NCI-H526 (cell line): ENCODE data around the gene DNM1L.
"Not testable (repeated sequence)": the region's sequence is repeated elsewhere in the genome, so short reads cannot be mapped to it uniquely, and the experiment has no call there.

ENCODE experiments used
- DNase-seq, 2 experiments: peaks; one replicate each; lab custom pipeline; 2025; lab: John Stamatoyannopoulos, UW

Gene DNM1L

GRCh38 chr12:32697445-32697844, 18.3 kb downstream of the DNM1L start:
- DNase-seq = no peak

GRCh38 chr12:32698285-32698684, 19.2 kb downstream of the DNM1L start:
- peak; percentile 27 to 58 for DNase-seq

- not testable (repeated sequence) for DNase-seq
These were observed 20.3 kb downstream of the DNM1L start for GRCh38 chr12:32699437-32699836.

GRCh38 chr12:32702473-32702872, 23.4 kb downstream of the DNM1L start:
- DNase-seq = no peak

- no peak for DNase-seq
These were observed 23.8 kb downstream of the DNM1L start for GRCh38 chr12:32702946-32703345.

GRCh38 chr12:32705783-32706182, 26.7 kb downstream of the DNM1L start:
- DNase-seq = no peak

- no peak for DNase-seq
These were observed 27.4 kb downstream of the DNM1L start for GRCh38 chr12:32706335-32707024.

GRCh38 chr12:32708926-32709325, 29.8 kb downstream of the DNM1L start:
- DNase-seq = no peak

GRCh38 chr12:32714772-32715171, 35.7 kb downstream of the DNM1L start:
- no peak for DNase-seq

- DNase-seq = no peak
These were observed 39.8 kb downstream of the DNM1L start for GRCh38 chr12:32718926-32719325.

- not testable (repeated sequence) for DNase-seq
These were observed 46.2 kb downstream of the DNM1L start for GRCh38 chr12:32725308-32725707.

GRCh38 chr12:32726286-32726685, 47.2 kb downstream of the DNM1L start:
- no peak for DNase-seq

GRCh38 chr12:32727237-32727636, 48.1 kb downstream of the DNM1L start:
- DNase-seq = peak in 1 of 2 experiments; percentile 11

- DNase-seq = no peak
These were observed 55.9 kb downstream of the DNM1L start for GRCh38 chr12:32734952-32735351.

- DNase-seq = no peak
These were observed 57.3 kb downstream of the DNM1L start for GRCh38 chr12:32736445-32736844.

GRCh38 chr12:32737715-32738114, 58.6 kb downstream of the DNM1L start:
- DNase-seq = no peak

- no peak for DNase-seq
These were observed 60.2 kb downstream of the DNM1L start for GRCh38 chr12:32739279-32739678.

GRCh38 chr12:32742133-32742532, 63.0 kb downstream of the DNM1L start:
- no peak for DNase-seq

- no peak for DNase-seq
These were observed 64.2 kb downstream of the DNM1L start for GRCh38 chr12:32743264-32743663.

- no peak for DNase-seq
These were observed 74.5 kb downstream of the DNM1L start for GRCh38 chr12:32753605-32754004.

- no peak for DNase-seq
These were observed 75.0 kb downstream of the DNM1L start for GRCh38 chr12:32754111-32754510.

GRCh38 chr12:32755051-32755653, 76.1 kb downstream of the DNM1L start:
- DNase-seq = peak; percentile 68 to 88

GRCh38 chr12:32755654-32756475, 76.8 kb downstream of the DNM1L start, which contains the start of gene YARS2:
Gene YARS2 (minus strand): TSS chr12:32755897. CDS start chr12:32755874, 23 bp downstream.
- DNase-seq = peak; percentile 98
